SK-N-SH treated with all-trans-retinoic acid at 6 μM for 48 hours (cell line): ENCODE data around the gene VPS13D.

ENCODE experiments used
- ARNTL ChIP-seq: fragments of 450-650 bp; formaldehyde crosslinking; IDR thresholded peaks from 2 replicates; pipeline ENCODE4 v1.5.0; 2020; ENCODE audit warnings: low read depth, mild to moderate bottlenecking, moderate library complexity, borderline replicate concordance
- BACH2 ChIP-seq: fragments of 250-450 bp; sonication (Bioruptor Pico); IDR thresholded peaks from 2 replicates; pipeline ENCODE4 v1.9.0; 2021; ENCODE audit warnings: mild to moderate bottlenecking, borderline replicate concordance
- PATZ1 ChIP-seq: fragments of 250-450 bp; sonication (Bioruptor Pico); IDR thresholded peaks from 2 replicates; pipeline ENCODE4 v1.8.0; 2020; ENCODE audit warnings: mild to moderate bottlenecking, moderate library complexity, borderline replicate concordance
- RARB ChIP-seq: fragments of 250-450 bp; sonication (Bioruptor Pico); IDR thresholded peaks from 2 replicates; pipeline ENCODE4 v1.8.0; 2021; ENCODE audit warnings: mild to moderate bottlenecking, moderate library complexity
- TCF4 ChIP-seq: fragments of 250-450 bp; sonication (Bioruptor Pico); IDR thresholded peaks from 2 replicates; pipeline ENCODE4 v1.8.0; 2021; ENCODE audit warnings: mild to moderate bottlenecking, moderate library complexity, borderline replicate concordance
- ZC3H10 ChIP-seq: fragments of 250-450 bp; sonication (Bioruptor Pico); IDR thresholded peaks from 2 replicates; pipeline ENCODE4 v1.5.1; 2021; ENCODE audit warnings: mild to moderate bottlenecking, moderate library complexity
- TF ChIP-seq, protein P1 (sequence below): fragments of 250-450 bp; sonication (Bioruptor Pico); IDR thresholded peaks from 2 replicates; pipeline ENCODE4 v1.5.0; 2020; ENCODE audit warnings: mild to moderate bottlenecking, moderate library complexity
- TF ChIP-seq, protein P2 (sequence below): fragments of 250-450 bp; sonication (Bioruptor Pico); IDR thresholded peaks from 2 replicates; pipeline ENCODE4 v1.5.1; 2020; ENCODE audit warnings: low read depth, mild to moderate bottlenecking, moderate library complexity

- TF ChIP-seq, protein P1, sequence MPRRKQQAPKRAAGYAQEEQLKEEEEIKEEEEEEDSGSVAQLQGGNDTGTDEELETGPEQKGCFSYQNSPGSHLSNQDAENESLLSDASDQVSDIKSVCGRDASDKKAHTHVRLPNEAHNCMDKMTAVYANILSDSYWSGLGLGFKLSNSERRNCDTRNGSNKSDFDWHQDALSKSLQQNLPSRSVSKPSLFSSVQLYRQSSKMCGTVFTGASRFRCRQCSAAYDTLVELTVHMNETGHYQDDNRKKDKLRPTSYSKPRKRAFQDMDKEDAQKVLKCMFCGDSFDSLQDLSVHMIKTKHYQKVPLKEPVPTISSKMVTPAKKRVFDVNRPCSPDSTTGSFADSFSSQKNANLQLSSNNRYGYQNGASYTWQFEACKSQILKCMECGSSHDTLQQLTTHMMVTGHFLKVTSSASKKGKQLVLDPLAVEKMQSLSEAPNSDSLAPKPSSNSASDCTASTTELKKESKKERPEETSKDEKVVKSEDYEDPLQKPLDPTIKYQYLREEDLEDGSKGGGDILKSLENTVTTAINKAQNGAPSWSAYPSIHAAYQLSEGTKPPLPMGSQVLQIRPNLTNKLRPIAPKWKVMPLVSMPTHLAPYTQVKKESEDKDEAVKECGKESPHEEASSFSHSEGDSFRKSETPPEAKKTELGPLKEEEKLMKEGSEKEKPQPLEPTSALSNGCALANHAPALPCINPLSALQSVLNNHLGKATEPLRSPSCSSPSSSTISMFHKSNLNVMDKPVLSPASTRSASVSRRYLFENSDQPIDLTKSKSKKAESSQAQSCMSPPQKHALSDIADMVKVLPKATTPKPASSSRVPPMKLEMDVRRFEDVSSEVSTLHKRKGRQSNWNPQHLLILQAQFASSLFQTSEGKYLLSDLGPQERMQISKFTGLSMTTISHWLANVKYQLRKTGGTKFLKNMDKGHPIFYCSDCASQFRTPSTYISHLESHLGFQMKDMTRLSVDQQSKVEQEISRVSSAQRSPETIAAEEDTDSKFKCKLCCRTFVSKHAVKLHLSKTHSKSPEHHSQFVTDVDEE (CRISPR knock-in tag), result no peak
- no peak for TF ChIP-seq ARNTL (CRISPR knock-in tag)
- TF ChIP-seq PATZ1 (CRISPR knock-in tag), result no peak
- no peak for TF ChIP-seq ZC3H10
- TF ChIP-seq TCF4 (CRISPR knock-in tag), result no peak
- no peak for TF ChIP-seq RARB (CRISPR knock-in tag)
- TF ChIP-seq, protein P2, sequence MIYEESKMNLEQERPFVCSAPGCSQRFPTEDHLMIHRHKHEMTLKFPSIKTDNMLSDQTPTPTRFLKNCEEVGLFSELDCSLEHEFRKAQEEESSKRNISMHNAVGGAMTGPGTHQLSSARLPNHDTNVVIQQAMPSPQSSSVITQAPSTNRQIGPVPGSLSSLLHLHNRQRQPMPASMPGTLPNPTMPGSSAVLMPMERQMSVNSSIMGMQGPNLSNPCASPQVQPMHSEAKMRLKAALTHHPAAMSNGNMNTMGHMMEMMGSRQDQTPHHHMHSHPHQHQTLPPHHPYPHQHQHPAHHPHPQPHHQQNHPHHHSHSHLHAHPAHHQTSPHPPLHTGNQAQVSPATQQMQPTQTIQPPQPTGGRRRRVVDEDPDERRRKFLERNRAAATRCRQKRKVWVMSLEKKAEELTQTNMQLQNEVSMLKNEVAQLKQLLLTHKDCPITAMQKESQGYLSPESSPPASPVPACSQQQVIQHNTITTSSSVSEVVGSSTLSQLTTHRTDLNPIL, result no peak
- no peak for TF ChIP-seq BACH2 (CRISPR knock-in tag)
Observed at GRCh38 chr1:12386130-12386529, 156.3 kb downstream of the VPS13D start.
